GM23338 (cell line): ENCODE measurements around the gene SREBF2.

Experiments used
- CREB1 ChIP-seq: fragments of 250-450 bp; sonication (Bioruptor Pico); IDR thresholded peaks from 2 replicates; pipeline ENCODE4 v1.5.0; 2020; ENCODE audit warnings: low read depth, mild to moderate bottlenecking, moderate library complexity
- EZH2 ChIP-seq: fragments of 200-600 bp; sonication (generic); IDR thresholded peaks from one replicate; pipeline ENCODE4 v1.8.0; 2017; ENCODE audit warnings: antibody characterized with exemption, mild to moderate bottlenecking, low read depth; ENCODE audit not compliant: unreplicated experiment
- EZH2phosphoT487 ChIP-seq: fragments of 200-600 bp; sonication (generic); IDR thresholded peaks from one replicate; pipeline ENCODE4 v1.8.1; 2018; ENCODE audit warnings: antibody characterized with exemption; ENCODE audit not compliant: unreplicated experiment
- JUNB ChIP-seq: IDR thresholded peaks from one replicate; pipeline ENCODE4 v1.6.1; 2016; ENCODE audit warnings: antibody characterized with exemption; ENCODE audit not compliant: unreplicated experiment
- POLR2AphosphoS5 ChIP-seq: IDR thresholded peaks from 2 replicates; pipeline ENCODE4 v1.6.1; 2016; ENCODE audit warnings: antibody characterized with exemption, low read depth
- STAT1 ChIP-seq: IDR thresholded peaks from one replicate; pipeline ENCODE4 v1.6.1; 2016; ENCODE audit warnings: antibody characterized with exemption; ENCODE audit not compliant: unreplicated experiment
- ZNF114 ChIP-seq: fragments of 250-450 bp; sonication (Bioruptor Pico); IDR thresholded peaks from 2 replicates; pipeline ENCODE4 v1.5.0; 2020; ENCODE audit warnings: mild to moderate bottlenecking, moderate library complexity
- ZNF331 ChIP-seq: fragments of 250-450 bp; sonication (Bioruptor Pico); IDR thresholded peaks from 2 replicates; pipeline ENCODE4 v1.5.0; 2020; ENCODE audit warnings: low read depth, mild to moderate bottlenecking, moderate library complexity
- TF ChIP-seq, protein P1 (sequence below), 2 experiments: fragments of 200-600 bp in 1 of 2; sonication (generic) in 1 of 2; conservative IDR thresholded peaks; 2 replicates each; pipeline versions ENCODE4 v1.5.1 to v1.6.1; 2016 to 2017; ENCODE audit warnings: antibody characterized with exemption in 2 of 2, low read depth in 2 of 2, mild to moderate bottlenecking in 2 of 2, moderate library complexity in 1 of 2
- TF ChIP-seq, protein P2 (sequence below): IDR thresholded peaks from one replicate; pipeline ENCODE4 v1.6.1; 2018; ENCODE audit warnings: antibody characterized with exemption; ENCODE audit not compliant: unreplicated experiment
- TF ChIP-seq, protein P3 (sequence below): fragments of 250-450 bp; sonication (Bioruptor Pico); IDR thresholded peaks from 2 replicates; pipeline ENCODE4 v1.5.0; 2020; ENCODE audit warnings: mild to moderate bottlenecking, moderate library complexity

DNA sequence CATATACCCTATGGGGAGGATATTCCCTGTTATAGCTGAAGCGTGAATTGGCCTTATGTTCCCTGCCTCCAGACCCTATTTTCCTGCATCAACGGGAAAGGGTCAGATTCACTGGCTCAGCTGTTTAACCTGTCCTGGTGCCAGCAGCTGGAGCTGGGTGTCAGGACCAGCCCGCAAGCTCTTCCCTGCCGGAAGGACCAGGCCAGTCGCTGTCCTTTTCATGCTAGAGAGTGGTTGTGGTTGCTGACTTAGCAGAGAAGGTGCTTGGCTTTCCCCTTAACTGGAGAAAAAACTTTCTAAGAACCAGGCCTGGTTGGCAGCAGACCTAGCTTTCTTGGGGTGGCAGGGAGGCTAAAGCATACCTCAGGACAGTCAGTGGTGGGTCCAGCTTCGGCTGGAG is 5.2 kb upstream of the SREBF2 start:
- TF ChIP-seq, protein P1, sequence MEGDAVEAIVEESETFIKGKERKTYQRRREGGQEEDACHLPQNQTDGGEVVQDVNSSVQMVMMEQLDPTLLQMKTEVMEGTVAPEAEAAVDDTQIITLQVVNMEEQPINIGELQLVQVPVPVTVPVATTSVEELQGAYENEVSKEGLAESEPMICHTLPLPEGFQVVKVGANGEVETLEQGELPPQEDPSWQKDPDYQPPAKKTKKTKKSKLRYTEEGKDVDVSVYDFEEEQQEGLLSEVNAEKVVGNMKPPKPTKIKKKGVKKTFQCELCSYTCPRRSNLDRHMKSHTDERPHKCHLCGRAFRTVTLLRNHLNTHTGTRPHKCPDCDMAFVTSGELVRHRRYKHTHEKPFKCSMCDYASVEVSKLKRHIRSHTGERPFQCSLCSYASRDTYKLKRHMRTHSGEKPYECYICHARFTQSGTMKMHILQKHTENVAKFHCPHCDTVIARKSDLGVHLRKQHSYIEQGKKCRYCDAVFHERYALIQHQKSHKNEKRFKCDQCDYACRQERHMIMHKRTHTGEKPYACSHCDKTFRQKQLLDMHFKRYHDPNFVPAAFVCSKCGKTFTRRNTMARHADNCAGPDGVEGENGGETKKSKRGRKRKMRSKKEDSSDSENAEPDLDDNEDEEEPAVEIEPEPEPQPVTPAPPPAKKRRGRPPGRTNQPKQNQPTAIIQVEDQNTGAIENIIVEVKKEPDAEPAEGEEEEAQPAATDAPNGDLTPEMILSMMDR (conservative IDR thresholded peaks at IDR 0.05; ENCODE audit: low read depth in 2 of 2): no peak
- no peak for TF ChIP-seq STAT1
- no peak for TF ChIP-seq POLR2AphosphoS5
- TF ChIP-seq, protein P2, sequence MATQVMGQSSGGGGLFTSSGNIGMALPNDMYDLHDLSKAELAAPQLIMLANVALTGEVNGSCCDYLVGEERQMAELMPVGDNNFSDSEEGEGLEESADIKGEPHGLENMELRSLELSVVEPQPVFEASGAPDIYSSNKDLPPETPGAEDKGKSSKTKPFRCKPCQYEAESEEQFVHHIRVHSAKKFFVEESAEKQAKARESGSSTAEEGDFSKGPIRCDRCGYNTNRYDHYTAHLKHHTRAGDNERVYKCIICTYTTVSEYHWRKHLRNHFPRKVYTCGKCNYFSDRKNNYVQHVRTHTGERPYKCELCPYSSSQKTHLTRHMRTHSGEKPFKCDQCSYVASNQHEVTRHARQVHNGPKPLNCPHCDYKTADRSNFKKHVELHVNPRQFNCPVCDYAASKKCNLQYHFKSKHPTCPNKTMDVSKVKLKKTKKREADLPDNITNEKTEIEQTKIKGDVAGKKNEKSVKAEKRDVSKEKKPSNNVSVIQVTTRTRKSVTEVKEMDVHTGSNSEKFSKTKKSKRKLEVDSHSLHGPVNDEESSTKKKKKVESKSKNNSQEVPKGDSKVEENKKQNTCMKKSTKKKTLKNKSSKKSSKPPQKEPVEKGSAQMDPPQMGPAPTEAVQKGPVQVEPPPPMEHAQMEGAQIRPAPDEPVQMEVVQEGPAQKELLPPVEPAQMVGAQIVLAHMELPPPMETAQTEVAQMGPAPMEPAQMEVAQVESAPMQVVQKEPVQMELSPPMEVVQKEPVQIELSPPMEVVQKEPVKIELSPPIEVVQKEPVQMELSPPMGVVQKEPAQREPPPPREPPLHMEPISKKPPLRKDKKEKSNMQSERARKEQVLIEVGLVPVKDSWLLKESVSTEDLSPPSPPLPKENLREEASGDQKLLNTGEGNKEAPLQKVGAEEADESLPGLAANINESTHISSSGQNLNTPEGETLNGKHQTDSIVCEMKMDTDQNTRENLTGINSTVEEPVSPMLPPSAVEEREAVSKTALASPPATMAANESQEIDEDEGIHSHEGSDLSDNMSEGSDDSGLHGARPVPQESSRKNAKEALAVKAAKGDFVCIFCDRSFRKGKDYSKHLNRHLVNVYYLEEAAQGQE: no peak
- TF ChIP-seq EZH2: no peak
- TF ChIP-seq EZH2phosphoT487: no peak
- no peak for TF ChIP-seq CREB1 (CRISPR knock-in tag)
- no peak for TF ChIP-seq ZNF114
- TF ChIP-seq, protein P3, sequence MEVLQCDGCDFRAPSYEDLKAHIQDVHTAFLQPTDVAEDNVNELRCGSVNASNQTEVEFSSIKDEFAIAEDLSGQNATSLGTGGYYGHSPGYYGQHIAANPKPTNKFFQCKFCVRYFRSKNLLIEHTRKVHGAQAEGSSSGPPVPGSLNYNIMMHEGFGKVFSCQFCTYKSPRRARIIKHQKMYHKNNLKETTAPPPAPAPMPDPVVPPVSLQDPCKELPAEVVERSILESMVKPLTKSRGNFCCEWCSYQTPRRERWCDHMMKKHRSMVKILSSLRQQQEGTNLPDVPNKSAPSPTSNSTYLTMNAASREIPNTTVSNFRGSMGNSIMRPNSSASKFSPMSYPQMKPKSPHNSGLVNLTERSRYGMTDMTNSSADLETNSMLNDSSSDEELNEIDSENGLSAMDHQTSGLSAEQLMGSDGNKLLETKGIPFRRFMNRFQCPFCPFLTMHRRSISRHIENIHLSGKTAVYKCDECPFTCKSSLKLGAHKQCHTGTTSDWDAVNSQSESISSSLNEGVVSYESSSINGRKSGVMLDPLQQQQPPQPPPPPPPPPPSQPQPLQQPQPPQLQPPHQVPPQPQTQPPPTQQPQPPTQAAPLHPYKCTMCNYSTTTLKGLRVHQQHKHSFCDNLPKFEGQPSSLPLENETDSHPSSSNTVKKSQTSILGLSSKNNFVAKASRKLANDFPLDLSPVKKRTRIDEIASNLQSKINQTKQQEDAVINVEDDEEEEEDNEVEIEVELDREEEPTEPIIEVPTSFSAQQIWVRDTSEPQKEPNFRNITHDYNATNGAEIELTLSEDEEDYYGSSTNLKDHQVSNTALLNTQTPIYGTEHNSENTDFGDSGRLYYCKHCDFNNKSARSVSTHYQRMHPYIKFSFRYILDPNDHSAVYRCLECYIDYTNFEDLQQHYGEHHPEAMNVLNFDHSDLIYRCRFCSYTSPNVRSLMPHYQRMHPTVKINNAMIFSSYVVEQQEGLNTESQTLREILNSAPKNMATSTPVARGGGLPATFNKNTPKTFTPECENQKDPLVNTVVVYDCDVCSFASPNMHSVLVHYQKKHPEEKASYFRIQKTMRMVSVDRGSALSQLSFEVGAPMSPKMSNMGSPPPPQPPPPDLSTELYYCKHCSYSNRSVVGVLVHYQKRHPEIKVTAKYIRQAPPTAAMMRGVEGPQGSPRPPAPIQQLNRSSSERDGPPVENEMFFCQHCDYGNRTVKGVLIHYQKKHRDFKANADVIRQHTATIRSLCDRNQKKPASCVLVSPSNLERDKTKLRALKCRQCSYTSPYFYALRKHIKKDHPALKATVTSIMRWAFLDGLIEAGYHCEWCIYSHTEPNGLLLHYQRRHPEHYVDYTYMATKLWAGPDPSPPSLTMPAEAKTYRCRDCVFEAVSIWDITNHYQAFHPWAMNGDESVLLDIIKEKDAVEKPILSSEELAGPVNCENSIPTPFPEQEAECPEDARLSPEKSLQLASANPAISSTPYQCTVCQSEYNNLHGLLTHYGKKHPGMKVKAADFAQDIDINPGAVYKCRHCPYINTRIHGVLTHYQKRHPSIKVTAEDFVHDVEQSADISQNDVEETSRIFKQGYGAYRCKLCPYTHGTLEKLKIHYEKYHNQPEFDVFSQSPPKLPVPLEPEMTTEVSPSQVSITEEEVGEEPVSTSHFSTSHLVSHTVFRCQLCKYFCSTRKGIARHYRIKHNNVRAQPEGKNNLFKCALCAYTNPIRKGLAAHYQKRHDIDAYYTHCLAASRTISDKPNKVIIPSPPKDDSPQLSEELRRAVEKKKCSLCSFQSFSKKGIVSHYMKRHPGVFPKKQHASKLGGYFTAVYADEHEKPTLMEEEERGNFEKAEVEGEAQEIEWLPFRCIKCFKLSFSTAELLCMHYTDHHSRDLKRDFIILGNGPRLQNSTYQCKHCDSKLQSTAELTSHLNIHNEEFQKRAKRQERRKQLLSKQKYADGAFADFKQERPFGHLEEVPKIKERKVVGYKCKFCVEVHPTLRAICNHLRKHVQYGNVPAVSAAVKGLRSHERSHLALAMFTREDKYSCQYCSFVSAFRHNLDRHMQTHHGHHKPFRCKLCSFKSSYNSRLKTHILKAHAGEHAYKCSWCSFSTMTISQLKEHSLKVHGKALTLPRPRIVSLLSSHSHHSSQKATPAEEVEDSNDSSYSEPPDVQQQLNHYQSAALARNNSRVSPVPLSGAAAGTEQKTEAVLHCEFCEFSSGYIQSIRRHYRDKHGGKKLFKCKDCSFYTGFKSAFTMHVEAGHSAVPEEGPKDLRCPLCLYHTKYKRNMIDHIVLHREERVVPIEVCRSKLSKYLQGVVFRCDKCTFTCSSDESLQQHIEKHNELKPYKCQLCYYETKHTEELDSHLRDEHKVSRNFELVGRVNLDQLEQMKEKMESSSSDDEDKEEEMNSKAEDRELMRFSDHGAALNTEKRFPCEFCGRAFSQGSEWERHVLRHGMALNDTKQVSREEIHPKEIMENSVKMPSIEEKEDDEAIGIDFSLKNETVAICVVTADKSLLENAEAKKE (CRISPR knock-in tag): no peak
- no peak for TF ChIP-seq ZNF331 (CRISPR knock-in tag)
- TF ChIP-seq JUNB: no peak
